Measurements from ENCODE around the gene LCN15.

LCN15 gene

GRCh38 chr9:136740491-136740890 is 23.8 kb downstream of the LCN15 start:
- no peak for DNase-seq

DNA sequence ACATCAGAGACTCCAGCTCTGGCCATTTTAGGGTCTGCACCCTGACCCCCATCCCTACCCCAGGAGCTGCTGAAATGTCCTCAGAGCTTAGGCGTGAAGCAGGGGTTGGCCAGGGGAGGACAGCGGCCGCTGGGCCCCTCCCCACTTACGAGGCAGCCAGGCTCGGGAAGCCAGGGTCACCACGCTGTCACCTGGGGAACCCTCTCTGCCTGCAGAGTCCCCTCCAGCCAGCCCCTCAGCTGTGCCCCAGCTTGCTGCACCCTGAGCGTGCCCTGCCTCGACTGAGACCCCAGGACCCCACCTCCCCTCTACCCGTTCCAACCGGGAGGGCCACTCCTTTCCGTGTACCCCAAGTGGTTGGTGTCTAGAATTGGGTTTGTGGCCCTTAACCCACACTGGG is 24.2 kb downstream of the LCN15 start:
- DNase-seq: no peak
- no peak for TF ChIP-seq POLR2A (IDR thresholded peaks at IDR 0.05; ENCODE audit: low read length)
- TF ChIP-seq GATA1 (IDR thresholded peaks at IDR 0.05; ENCODE audit: low read depth, low read length): no peak

More at GRCh38 chr9:136740491-136740890, 23.8 kb downstream of the LCN15 start:
- TF ChIP-seq GATA1 (IDR thresholded peaks at IDR 0.05; ENCODE audit: low read depth, low read length) (no peak), POLR2A (IDR thresholded peaks at IDR 0.05; ENCODE audit: low read length) (no peak)

GRCh38 chr9:136739509-136739908 is 24.8 kb downstream of the LCN15 start:
- no peak for DNase-seq
- TF ChIP-seq GATA1 (IDR thresholded peaks at IDR 0.05; ENCODE audit: low read depth, low read length) (no peak), POLR2A (IDR thresholded peaks at IDR 0.05; ENCODE audit: low read length) (no peak)

DNA sequence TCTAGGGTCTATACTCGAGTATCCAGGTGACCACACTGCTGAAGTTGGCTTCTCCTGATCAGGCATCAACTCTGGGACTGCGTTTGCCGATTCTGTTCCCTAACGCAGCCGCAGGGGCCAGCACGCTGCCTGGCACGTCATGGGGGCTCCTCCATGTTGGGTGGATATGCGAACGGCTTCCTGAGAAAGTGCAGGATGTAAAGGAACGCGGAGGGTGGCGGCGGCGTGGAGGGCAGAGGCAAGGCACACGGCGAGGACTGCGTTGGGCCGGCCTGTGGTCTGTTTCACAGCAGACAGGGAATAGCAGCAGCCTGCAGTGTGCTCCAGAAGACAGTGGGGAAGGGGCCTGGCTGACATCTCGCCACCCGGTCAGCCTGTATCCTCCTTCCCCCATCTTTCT is 25.4 kb downstream of the LCN15 start:
- DNase-seq: no peak
- TF ChIP-seq POLR2A (IDR thresholded peaks at IDR 0.05; ENCODE audit: low read length) (no peak), GATA1 (IDR thresholded peaks at IDR 0.05; ENCODE audit: low read depth, low read length) (no peak)

DNA sequence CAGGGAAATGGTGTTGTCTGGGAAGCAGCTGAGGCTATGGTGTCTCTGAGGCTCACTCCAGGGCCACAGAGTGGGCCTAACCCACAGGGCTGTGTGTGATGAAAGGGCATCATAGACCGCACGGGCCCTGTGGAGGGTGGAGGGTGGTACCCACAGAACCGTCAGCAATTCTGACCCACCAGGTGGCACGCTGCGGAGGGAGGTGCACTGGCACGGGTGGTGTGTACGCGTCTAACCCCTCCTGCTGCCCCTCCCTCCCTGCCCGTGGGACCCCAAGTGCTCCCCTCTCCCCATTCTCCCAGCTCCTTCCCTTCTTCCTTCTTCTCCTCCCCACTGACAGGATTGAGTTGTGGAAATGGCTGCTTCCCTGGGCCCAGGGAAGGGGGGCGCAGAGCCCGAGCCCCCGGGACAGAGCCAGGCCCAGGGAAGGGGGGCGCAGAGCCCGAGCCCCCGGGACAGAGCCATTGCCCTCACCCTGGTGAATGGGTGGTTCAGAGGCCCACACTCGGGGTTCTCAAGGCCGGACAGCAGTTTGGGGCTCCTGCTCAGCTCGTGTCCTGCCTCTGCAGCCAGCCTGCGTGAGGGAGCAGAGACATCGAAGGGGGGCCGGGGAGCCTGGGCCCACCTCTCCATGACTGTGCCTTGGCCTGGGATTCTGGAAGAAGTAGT is 28.4 kb downstream of the LCN15 start:
- DNase-seq: no peak
- TF ChIP-seq POLR2A (IDR thresholded peaks at IDR 0.05; ENCODE audit: low read length) (no peak), GATA1 (IDR thresholded peaks at IDR 0.05; ENCODE audit: low read depth, low read length) (no peak)

- no peak for DNase-seq
- TF ChIP-seq GATA1 (IDR thresholded peaks at IDR 0.05; ENCODE audit: low read depth, low read length) (no peak), POLR2A (IDR thresholded peaks at IDR 0.05; ENCODE audit: low read length) (no peak)
These were observed 29.4 kb downstream of the LCN15 start for GRCh38 chr9:136734837-136735496.

DNA sequence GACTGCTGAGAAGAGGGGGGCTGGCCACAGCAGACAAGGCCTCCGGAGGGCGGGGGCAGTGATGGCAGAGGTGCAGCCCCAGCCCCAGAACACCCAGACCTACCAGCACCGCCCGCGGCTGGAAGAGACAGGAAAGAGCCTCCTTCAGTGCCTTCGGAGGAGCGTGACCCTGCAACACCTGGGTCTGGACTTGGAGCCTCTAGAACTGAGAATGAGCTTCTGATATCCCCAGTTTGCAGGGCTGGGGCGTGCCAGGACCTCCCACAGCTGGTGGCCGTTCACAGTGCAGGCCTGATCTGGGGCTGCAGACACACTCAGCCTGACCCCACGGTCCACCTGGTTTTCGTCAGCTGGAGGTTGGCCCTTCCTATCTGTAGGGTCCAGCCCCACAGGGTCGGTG is 30.7 kb downstream of the LCN15 start:
- no peak for DNase-seq

GRCh38 chr9:136732444-136733178 is 31.7 kb downstream of the LCN15 start:
- no peak for TF ChIP-seq POLR2A (IDR thresholded peaks at IDR 0.05; ENCODE audit: low read length)
- no peak for TF ChIP-seq GATA1 (IDR thresholded peaks at IDR 0.05; ENCODE audit: low read depth, low read length)

More for the DNA sequence above, 30.7 kb downstream of the LCN15 start:
- no peak for TF ChIP-seq POLR2A (IDR thresholded peaks at IDR 0.05; ENCODE audit: low read length)
- no peak for TF ChIP-seq GATA1 (IDR thresholded peaks at IDR 0.05; ENCODE audit: low read depth, low read length)

GRCh38 chr9:136729926-136730325 is 34.4 kb downstream of the LCN15 start:
- DNase-seq: no peak
- TF ChIP-seq GATA1 (IDR thresholded peaks at IDR 0.05; ENCODE audit: low read depth, low read length): no peak
- TF ChIP-seq POLR2A (IDR thresholded peaks at IDR 0.05; ENCODE audit: low read length): no peak

More at GRCh38 chr9:136732444-136733178, 31.7 kb downstream of the LCN15 start:
- no peak for DNase-seq

DNA sequence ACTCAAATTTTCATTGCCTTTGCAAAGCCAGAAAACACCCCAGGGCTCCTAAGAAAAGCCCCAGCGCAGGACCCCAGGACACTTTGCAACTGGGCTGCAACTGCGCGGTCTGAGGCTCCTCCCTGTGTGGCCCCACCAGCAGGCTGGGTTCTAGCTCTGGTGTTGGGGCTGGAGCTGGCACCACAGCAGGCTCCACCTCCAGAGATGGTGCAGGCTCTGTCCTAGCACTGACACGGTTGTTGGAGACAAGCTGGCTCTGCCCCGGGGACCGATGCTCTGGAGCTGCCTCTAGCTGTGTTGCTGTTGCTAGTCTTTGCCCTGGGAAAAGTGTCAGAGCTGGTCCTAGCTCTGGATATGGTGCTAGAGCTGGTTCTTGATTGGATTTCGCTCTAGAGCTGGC is 35.2 kb downstream of the LCN15 start:
- peak; percentile 59 to 61 for DNase-seq
- TF ChIP-seq GATA1 (IDR thresholded peaks at IDR 0.05; ENCODE audit: low read depth, low read length) (no peak), POLR2A (IDR thresholded peaks at IDR 0.05; ENCODE audit: low read length) (no peak)

DNA sequence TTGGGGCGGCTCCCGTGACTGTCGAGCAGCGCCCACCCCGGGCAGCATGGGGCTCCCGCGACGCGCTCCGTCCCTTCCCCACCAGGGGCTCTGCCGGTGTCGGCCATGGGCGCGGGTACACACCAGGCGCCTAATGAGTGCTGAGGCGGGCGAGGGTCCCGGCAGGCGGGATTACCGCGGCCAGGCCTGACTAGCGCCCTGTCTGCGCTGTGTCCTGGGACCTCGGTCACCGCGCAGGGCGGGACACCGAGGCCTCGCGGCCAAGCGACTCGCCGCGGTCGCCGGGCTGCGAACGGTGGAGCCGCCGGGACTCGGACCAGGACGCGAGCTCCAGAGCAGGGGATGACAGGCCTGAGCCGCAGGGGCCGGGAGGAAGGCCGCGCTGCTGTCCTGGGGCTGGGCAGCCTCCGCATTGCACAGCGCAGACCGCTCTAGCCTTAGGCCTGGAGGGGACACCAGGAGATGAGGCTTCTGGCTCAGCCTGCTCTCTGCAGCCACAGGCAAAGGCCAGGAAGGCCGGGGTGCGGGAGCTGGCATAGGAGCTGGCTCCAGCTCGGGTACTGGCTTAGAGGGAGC is 35.7 kb downstream of the LCN15 start:
- peak; percentile 59 to 61 for DNase-seq
- TF ChIP-seq GATA1 (IDR thresholded peaks at IDR 0.05; ENCODE audit: low read depth, low read length) (no peak), POLR2A (IDR thresholded peaks at IDR 0.05; ENCODE audit: low read length) (no peak)

- DNase-seq: peak; percentile 95 to 97
- TF ChIP-seq GATA1 (IDR thresholded peaks at IDR 0.05; ENCODE audit: low read depth, low read length) (no peak), POLR2A (IDR thresholded peaks at IDR 0.05; ENCODE audit: low read length) (peak; percentile 99)
These were observed 36.2 kb downstream of the LCN15 start for GRCh38 chr9:136728080-136728547.

DNA sequence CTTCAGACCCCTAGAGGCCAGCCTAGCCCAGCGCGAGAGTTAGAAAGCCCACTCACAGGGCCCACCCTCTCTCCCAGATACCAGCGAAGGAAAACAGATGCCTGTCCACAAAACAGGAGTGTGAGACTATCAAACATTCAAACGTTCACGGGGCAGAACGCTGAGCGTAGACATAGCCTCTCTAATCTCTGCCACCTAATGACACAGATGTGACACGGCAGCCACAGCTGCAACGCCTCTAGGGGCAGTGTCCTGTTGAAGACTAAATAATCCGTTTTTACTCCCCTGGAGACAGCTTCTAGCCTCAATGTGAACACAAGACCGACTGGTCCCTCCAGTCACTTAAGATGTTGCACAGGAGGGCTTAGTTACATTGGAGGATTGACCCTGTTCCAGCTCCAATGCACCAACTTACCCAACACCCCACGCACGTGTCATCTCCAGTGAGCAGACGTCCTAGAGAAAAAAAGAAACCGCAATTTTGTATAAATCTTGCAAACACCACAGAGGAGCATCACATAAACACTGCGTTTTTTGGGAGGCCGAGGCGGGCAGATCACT is 37.6 kb downstream of the LCN15 start:
- peak; percentile 83 to 85 for DNase-seq
- TF ChIP-seq POLR2A (IDR thresholded peaks at IDR 0.05; ENCODE audit: low read length): no peak
- no peak for TF ChIP-seq GATA1 (IDR thresholded peaks at IDR 0.05; ENCODE audit: low read depth, low read length)

Data from erythroblast (primary cell).